ENCODE measurements around the gene SPTSSB.

SPTSSB gene

GRCh38 chr3:161347726-161348125 is 23.6 kb downstream of the SPTSSB start:
- Histone ChIP-seq H2BK5ac (ENCODE audit: low read length) (no peak overlapping the region), H4K8ac (ENCODE audit: low read depth, low read length) (no peak overlapping the region), H2AK5ac (ENCODE audit: low read depth, low read length) (no peak overlapping the region), H3K9me3 (replicated peaks in 1 of 2; ENCODE audit: control insufficient read depth in 2 of 2, insufficient read depth in 1 of 2, low read depth in 1 of 2, low read length in 2 of 2) (no peaks in the 10 kb centered on the region), H2BK120ac (ENCODE audit: low read depth, low read length) (no peak overlapping the region), H2BK15ac (ENCODE audit: low read length) (no peak overlapping the region), H4K91ac (ENCODE audit: low read depth, low read length, poor library complexity) (no peak overlapping the region), H3K14ac (ENCODE audit: low read length) (no peak overlapping the region), H3K4me1 (ENCODE audit: control insufficient read depth in 2 of 2, insufficient read depth in 1 of 2, low read depth in 1 of 2, low read length in 2 of 2) (no peaks in the 10 kb centered on the region), H3K27ac (replicated peaks; ENCODE audit: low read length) (no peak overlapping the region), H3K4me2 (ENCODE audit: insufficient read depth, low read length, poor library complexity, severe bottlenecking) (no peak overlapping the region), H3K36me3 (replicated peaks in 1 of 2; ENCODE audit: control insufficient read depth in 2 of 2, insufficient read depth in 2 of 2, low read length in 2 of 2) (no peaks in the 10 kb centered on the region), H2AFZ (ENCODE audit: low read length) (no peak overlapping the region), H2BK12ac (ENCODE audit: low read length) (no peak overlapping the region), H3K23ac (ENCODE audit: low read depth, low read length, poor library complexity) (no peak overlapping the region), H3K4ac (ENCODE audit: low read length) (no peak overlapping the region), H3K27me3 (ENCODE audit: control insufficient read depth in 3 of 3, insufficient read depth in 3 of 3, low read depth in 1 of 3, low read length in 3 of 3) (no peaks in the 10 kb centered on the region), H3K9ac (ENCODE audit: low read depth, low read length, poor library complexity) (no peak overlapping the region), H3K4me3 (ENCODE audit: low read length in 2 of 2) (no peak overlapping the region), H3K18ac (ENCODE audit: low read length) (no peak overlapping the region), H3K79me1 (ENCODE audit: low read depth, low read length) (no peaks in the 10 kb centered on the region)
- no CpG with 5 or more reads among the region's 5 CpGs for WGBS, 2 donors (ENCODE audit: extremely low coverage in 2 of 2, insufficient read length in 2 of 2, insufficient replicate concordance in 1 of 2)
- no peak for DNase-seq (ENCODE audit: low spot score)

- Histone ChIP-seq H3K4me3 (ENCODE audit: low read length in 2 of 2) (no peak overlapping the region), H3K23ac (ENCODE audit: low read depth, low read length, poor library complexity) (no peak overlapping the region), H2BK12ac (ENCODE audit: low read length) (no peak overlapping the region), H3K14ac (ENCODE audit: low read length) (no peak overlapping the region), H3K79me1 (ENCODE audit: low read depth, low read length) (no peaks in the 10 kb centered on the region), H3K4ac (ENCODE audit: low read length) (no peak overlapping the region), H2BK120ac (ENCODE audit: low read depth, low read length) (no peak overlapping the region), H2AFZ (ENCODE audit: low read length) (no peak overlapping the region), H4K8ac (ENCODE audit: low read depth, low read length) (no peak overlapping the region), H3K4me1 (ENCODE audit: control insufficient read depth in 2 of 2, insufficient read depth in 1 of 2, low read depth in 1 of 2, low read length in 2 of 2) (no peaks in the 10 kb centered on the region), H3K9ac (ENCODE audit: low read depth, low read length, poor library complexity) (no peak overlapping the region), H3K27ac (replicated peaks; ENCODE audit: low read length) (no peak overlapping the region), H2BK15ac (ENCODE audit: low read length) (no peak overlapping the region), H3K36me3 (replicated peaks in 1 of 2; ENCODE audit: control insufficient read depth in 2 of 2, insufficient read depth in 2 of 2, low read length in 2 of 2) (no peaks in the 10 kb centered on the region), H2AK5ac (ENCODE audit: low read depth, low read length) (no peak overlapping the region), H3K27me3 (ENCODE audit: control insufficient read depth in 3 of 3, insufficient read depth in 3 of 3, low read depth in 1 of 3, low read length in 3 of 3) (no peaks in the 10 kb centered on the region), H4K91ac (ENCODE audit: low read depth, low read length, poor library complexity) (no peak overlapping the region), H2BK5ac (ENCODE audit: low read length) (no peak overlapping the region), H3K4me2 (ENCODE audit: insufficient read depth, low read length, poor library complexity, severe bottlenecking) (no peak overlapping the region), H3K9me3 (replicated peaks in 1 of 2; ENCODE audit: control insufficient read depth in 2 of 2, insufficient read depth in 1 of 2, low read depth in 1 of 2, low read length in 2 of 2) (no peaks in the 10 kb centered on the region), H3K18ac (ENCODE audit: low read length) (no peak overlapping the region)
- WGBS, 2 donors (ENCODE audit: extremely low coverage in 2 of 2, insufficient read length in 2 of 2, insufficient replicate concordance in 1 of 2): no CpG with 5 or more reads among the region's 2 CpGs
- DNase-seq (ENCODE audit: low spot score): no peak
Measured at GRCh38 chr3:161345023-161345422, 26.3 kb downstream of the SPTSSB start.

DNA sequence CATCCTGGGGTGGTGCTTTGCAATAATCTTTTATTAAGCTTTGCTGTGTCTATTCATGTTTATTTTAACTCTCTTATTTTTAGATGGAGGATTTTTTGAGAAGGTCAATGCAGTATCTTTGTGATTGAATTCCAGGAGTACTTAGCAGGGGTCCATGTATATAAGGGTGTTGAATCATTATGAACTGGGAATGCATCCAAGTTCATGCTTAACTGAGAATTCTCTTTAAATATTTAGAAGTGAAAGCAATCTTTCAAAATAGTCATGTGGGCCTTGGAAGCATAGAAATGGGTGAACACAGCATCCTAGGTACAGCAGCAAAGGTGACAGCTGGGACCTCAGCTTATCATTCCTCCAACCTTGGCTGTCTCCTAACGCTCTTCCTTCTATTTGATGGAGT is 27.3 kb downstream of the SPTSSB start:
- Histone ChIP-seq H4K8ac (ENCODE audit: low read depth, low read length) (no peak overlapping the region), H3K4me1 (ENCODE audit: control insufficient read depth in 2 of 2, insufficient read depth in 1 of 2, low read depth in 1 of 2, low read length in 2 of 2) (no peaks in the 10 kb centered on the region), H2BK120ac (ENCODE audit: low read depth, low read length) (no peak overlapping the region), H3K4me2 (ENCODE audit: insufficient read depth, low read length, poor library complexity, severe bottlenecking) (no peak overlapping the region), H3K27ac (replicated peaks; ENCODE audit: low read length) (no peak overlapping the region), H3K9me3 (replicated peaks in 1 of 2; ENCODE audit: control insufficient read depth in 2 of 2, insufficient read depth in 1 of 2, low read depth in 1 of 2, low read length in 2 of 2) (no peaks in the 10 kb centered on the region), H3K14ac (ENCODE audit: low read length) (no peak overlapping the region), H2AFZ (ENCODE audit: low read length) (no peak overlapping the region), H2BK5ac (ENCODE audit: low read length) (no peak overlapping the region), H3K36me3 (replicated peaks in 1 of 2; ENCODE audit: control insufficient read depth in 2 of 2, insufficient read depth in 2 of 2, low read length in 2 of 2) (no peaks in the 10 kb centered on the region), H2BK12ac (ENCODE audit: low read length) (no peak overlapping the region), H3K4ac (ENCODE audit: low read length) (no peak overlapping the region), H3K18ac (ENCODE audit: low read length) (no peak overlapping the region), H3K79me1 (ENCODE audit: low read depth, low read length) (no peaks in the 10 kb centered on the region), H2AK5ac (ENCODE audit: low read depth, low read length) (no peak overlapping the region), H4K91ac (ENCODE audit: low read depth, low read length, poor library complexity) (no peak overlapping the region), H3K27me3 (ENCODE audit: control insufficient read depth in 3 of 3, insufficient read depth in 3 of 3, low read depth in 1 of 3, low read length in 3 of 3) (no peaks in the 10 kb centered on the region), H3K23ac (ENCODE audit: low read depth, low read length, poor library complexity) (no peak overlapping the region), H3K4me3 (ENCODE audit: low read length in 2 of 2) (no peak overlapping the region), H3K9ac (ENCODE audit: low read depth, low read length, poor library complexity) (no peak overlapping the region), H2BK15ac (ENCODE audit: low read length) (no peak overlapping the region)
- no CpG with 5 or more reads among the region's 1 CpG for WGBS, 2 donors (ENCODE audit: extremely low coverage in 2 of 2, insufficient read length in 2 of 2, insufficient replicate concordance in 1 of 2)
- DNase-seq (ENCODE audit: low spot score): no peak

DNA sequence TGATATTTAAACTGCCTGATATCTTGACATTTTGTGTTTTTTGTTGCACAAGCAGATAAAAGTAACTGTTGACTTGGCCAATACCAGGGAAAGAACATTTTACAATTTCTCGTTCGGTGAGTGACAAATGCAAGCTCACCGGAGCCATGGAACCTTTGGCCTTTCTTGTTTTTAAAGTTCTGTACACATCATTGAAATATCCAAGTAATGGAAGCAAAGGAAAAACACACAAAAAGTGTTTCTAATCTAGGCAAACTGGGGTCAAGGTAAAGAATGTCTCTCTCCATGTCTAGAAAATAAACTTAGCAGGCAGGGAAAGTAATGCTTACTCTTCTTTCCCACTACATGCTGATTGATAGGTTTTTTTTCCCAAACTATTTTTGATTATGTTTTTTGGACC is 27.8 kb downstream of the SPTSSB start:
- Histone ChIP-seq H3K27me3 (ENCODE audit: control insufficient read depth in 3 of 3, insufficient read depth in 3 of 3, low read depth in 1 of 3, low read length in 3 of 3) (no peaks in the 10 kb centered on the region), H3K4me3 (ENCODE audit: low read length in 2 of 2) (no peak overlapping the region), H3K27ac (replicated peaks; ENCODE audit: low read length) (no peak overlapping the region), H2BK5ac (ENCODE audit: low read length) (no peak overlapping the region), H2AK5ac (ENCODE audit: low read depth, low read length) (no peak overlapping the region), H3K18ac (ENCODE audit: low read length) (no peak overlapping the region), H3K9ac (ENCODE audit: low read depth, low read length, poor library complexity) (no peak overlapping the region), H2BK12ac (ENCODE audit: low read length) (no peak overlapping the region), H3K4me2 (ENCODE audit: insufficient read depth, low read length, poor library complexity, severe bottlenecking) (no peak overlapping the region), H3K14ac (ENCODE audit: low read length) (no peak overlapping the region), H3K79me1 (ENCODE audit: low read depth, low read length) (no peaks in the 10 kb centered on the region), H3K36me3 (replicated peaks in 1 of 2; ENCODE audit: control insufficient read depth in 2 of 2, insufficient read depth in 2 of 2, low read length in 2 of 2) (no peaks in the 10 kb centered on the region), H3K9me3 (replicated peaks in 1 of 2; ENCODE audit: control insufficient read depth in 2 of 2, insufficient read depth in 1 of 2, low read depth in 1 of 2, low read length in 2 of 2) (no peaks in the 10 kb centered on the region), H3K4ac (ENCODE audit: low read length) (no peak overlapping the region), H3K4me1 (ENCODE audit: control insufficient read depth in 2 of 2, insufficient read depth in 1 of 2, low read depth in 1 of 2, low read length in 2 of 2) (no peaks in the 10 kb centered on the region), H2AFZ (ENCODE audit: low read length) (no peak overlapping the region), H2BK15ac (ENCODE audit: low read length) (no peak overlapping the region), H4K8ac (ENCODE audit: low read depth, low read length) (no peak overlapping the region), H4K91ac (ENCODE audit: low read depth, low read length, poor library complexity) (no peak overlapping the region), H3K23ac (ENCODE audit: low read depth, low read length, poor library complexity) (no peak overlapping the region), H2BK120ac (ENCODE audit: low read depth, low read length) (no peak overlapping the region)
- WGBS, 2 donors (ENCODE audit: extremely low coverage in 2 of 2, insufficient read length in 2 of 2, insufficient replicate concordance in 1 of 2): no CpG with 5 or more reads among the region's 3 CpGs
- no peak for DNase-seq (ENCODE audit: low spot score)
